Measurements from ENCODE around the gene RNF144A. TPM values are rescaled to one million over a fixed set of nuclear protein-coding genes. Genes with fewer than 3 reads are reported as not detected.
"Not testable (repeated sequence)": the region's sequence is repeated elsewhere in the genome, so short reads cannot be mapped to it uniquely, and the experiment has no call there.

The RNF144A gene
- total RNA-seq, 1 experiment from 2014 or later: 0.21 TPM

- POLR2A ChIA-PET: interaction anchor here (0.6 kb wide), 1 partner anchor 20 kb away, joined by 4 read pairs; no protein-coding TSS in a partner anchor
These were observed 17.8 kb downstream of the RNF144A start for GRCh38 chr2:6934758-6935651.

GRCh38 chr2:6935652-6936020 lies 18.4 kb downstream of the RNF144A start:
- H3K27ac Mint-ChIP-seq (ENCODE audit: low read depth, unreplicated experiment); BruUV-seq (replicated peaks); H3K4me1 Mint-ChIP-seq (ENCODE audit: insufficient read depth, unreplicated experiment); H3K36me3 Mint-ChIP-seq (ENCODE audit: insufficient read depth, unreplicated experiment); intact Hi-C loops (cut with micrococcal nuclease); DNase-seq (ENCODE audit: unreplicated experiment); H3K9me3 Mint-ChIP-seq (ENCODE audit: unreplicated experiment); H3K4me3 Mint-ChIP-seq (ENCODE audit: unreplicated experiment): not testable (repeated sequence)
- POLR2A ChIA-PET: interaction anchor here (0.6 kb wide), 1 partner anchor 21 kb away, joined by 4 read pairs; no protein-coding TSS in a partner anchor
- peaks cover 46% of the 10 kb centered on the region for H3K27me3 Mint-ChIP-seq (ENCODE audit: insufficient read depth, unreplicated experiment)
- CTCF ChIA-PET: interaction anchor here (0.5 to 0.6 kb wide), 3 partner anchors 107 to 117 kb away, joined by 3 to 4 read pairs (median 3); no protein-coding TSS in a partner anchor

More at GRCh38 chr2:6934758-6935651, 17.8 kb downstream of the RNF144A start:
- peaks cover 7% of the 10 kb centered on the region for H3K9me3 Mint-ChIP-seq (ENCODE audit: unreplicated experiment)
- BruUV-seq (replicated peaks): no TSS peak
- no peaks in the 10 kb centered on the region for H3K4me1 Mint-ChIP-seq (ENCODE audit: insufficient read depth, unreplicated experiment)
- CTCF ChIA-PET: interaction anchor here (0.6 to 1.1 kb wide), 4 partner anchors 18 to 117 kb away, joined by 3 read pairs; no protein-coding TSS in a partner anchor
- no peak overlapping the region for H3K4me3 Mint-ChIP-seq (ENCODE audit: unreplicated experiment)
- intact Hi-C loops (cut with micrococcal nuclease): no loop called here
- no peak for TF ChIP-seq CTCF (IDR thresholded peaks at IDR 0.05; ENCODE audit: unreplicated experiment)
- no peaks in the 10 kb centered on the region for H3K36me3 Mint-ChIP-seq (ENCODE audit: insufficient read depth, unreplicated experiment)
- no peak overlapping the region for H3K27ac Mint-ChIP-seq (ENCODE audit: low read depth, unreplicated experiment)
- H3K27me3 Mint-ChIP-seq (ENCODE audit: insufficient read depth, unreplicated experiment): peaks cover 42% of the 10 kb centered on the region
- no peak for DNase-seq (ENCODE audit: unreplicated experiment)

- POLR2A ChIA-PET: no interaction called here
These were observed 19.9 kb downstream of the RNF144A start for GRCh38 chr2:6937157-6937556.

GRCh38 chr2:6937582-6937981 lies 20.4 kb downstream of the RNF144A start:
- no TSS peak for BruUV-seq (replicated peaks)
- TF ChIP-seq CTCF (IDR thresholded peaks at IDR 0.05; ENCODE audit: unreplicated experiment): no peak
- intact Hi-C loops (cut with micrococcal nuclease): no loop called here
- POLR2A ChIA-PET: no interaction called here
- Mint-ChIP-seq H3K4me3 (ENCODE audit: unreplicated experiment) (no peak overlapping the region), H3K36me3 (ENCODE audit: insufficient read depth, unreplicated experiment) (no peaks in the 10 kb centered on the region), H3K4me1 (ENCODE audit: insufficient read depth, unreplicated experiment) (no peaks in the 10 kb centered on the region), H3K9me3 (ENCODE audit: unreplicated experiment) (no peaks in the 10 kb centered on the region), H3K27me3 (ENCODE audit: insufficient read depth, unreplicated experiment) (peaks cover 53% of the 10 kb centered on the region), H3K27ac (ENCODE audit: low read depth, unreplicated experiment) (no peak overlapping the region)
- CTCF ChIA-PET: interaction anchor here (0.6 to 1.5 kb wide), 2 partner anchors 42 to 85 kb away, joined by 3 to 5 read pairs; no protein-coding TSS in a partner anchor
- DNase-seq (ENCODE audit: unreplicated experiment): no peak

More at GRCh38 chr2:6937157-6937556, 19.9 kb downstream of the RNF144A start:
- DNase-seq (ENCODE audit: unreplicated experiment): no peak
- no peak overlapping the region for H3K27ac Mint-ChIP-seq (ENCODE audit: low read depth, unreplicated experiment)
- no TSS peak for BruUV-seq (replicated peaks)
- peaks cover 53% of the 10 kb centered on the region for H3K27me3 Mint-ChIP-seq (ENCODE audit: insufficient read depth, unreplicated experiment)
- intact Hi-C loops (cut with micrococcal nuclease): no loop called here
- H3K9me3 Mint-ChIP-seq (ENCODE audit: unreplicated experiment): peaks cover 2% of the 10 kb centered on the region
- H3K36me3 Mint-ChIP-seq (ENCODE audit: insufficient read depth, unreplicated experiment): no peaks in the 10 kb centered on the region
- no peak for TF ChIP-seq CTCF (IDR thresholded peaks at IDR 0.05; ENCODE audit: unreplicated experiment)
- H3K4me1 Mint-ChIP-seq (ENCODE audit: insufficient read depth, unreplicated experiment): no peaks in the 10 kb centered on the region
- H3K4me3 Mint-ChIP-seq (ENCODE audit: unreplicated experiment): no peak overlapping the region
- CTCF ChIA-PET: interaction anchor here (0.6 to 1.5 kb wide), 2 partner anchors 42 to 85 kb away, joined by 3 to 5 read pairs; no protein-coding TSS in a partner anchor

Measured in MCF 10A (cell line).